Fibroblast of villous mesenchyme (primary cell): ENCODE data around the gene PPP4R3B. TPM values are rescaled to one million over a fixed set of nuclear protein-coding genes. Genes with fewer than 3 reads are reported as not detected.
A peak's percentile ranks its signal among the peaks of the same experiment; 100 is the strongest.
"Not testable (repeated sequence)": the region's sequence is repeated elsewhere in the genome, so short reads cannot be mapped to it uniquely, and the experiment has no call there.

ENCODE experiments used
- DNase-seq: peaks from one replicate; pipeline ENCODE4 v3.0.0-alpha.2; 2010; ENCODE audit warnings: low read depth
- H3K4me3 ChIP-seq: 2 replicates; pipeline ENCODE4 v1.5.1; 2011; ENCODE audit warnings: low read depth, mild to moderate bottlenecking, low read length
- total RNA-seq: library from RNA; depleted of rRNA; stranded (reverse); fragments of >200 nt; gene quantifications from 2 replicates; pipeline ENCODE4 v1.2.3, GENCODE V29; 2012
- TF ChIP-seq, protein P1 (sequence below): IDR thresholded peaks from 2 replicates; pipeline ENCODE4 v1.5.1; 2012; ENCODE audit warnings: low read depth, mild to moderate bottlenecking, low read length; ENCODE audit not compliant: insufficient read depth

PPP4R3B gene
- total RNA-seq, 1 donor = 47.5 TPM

DNA sequence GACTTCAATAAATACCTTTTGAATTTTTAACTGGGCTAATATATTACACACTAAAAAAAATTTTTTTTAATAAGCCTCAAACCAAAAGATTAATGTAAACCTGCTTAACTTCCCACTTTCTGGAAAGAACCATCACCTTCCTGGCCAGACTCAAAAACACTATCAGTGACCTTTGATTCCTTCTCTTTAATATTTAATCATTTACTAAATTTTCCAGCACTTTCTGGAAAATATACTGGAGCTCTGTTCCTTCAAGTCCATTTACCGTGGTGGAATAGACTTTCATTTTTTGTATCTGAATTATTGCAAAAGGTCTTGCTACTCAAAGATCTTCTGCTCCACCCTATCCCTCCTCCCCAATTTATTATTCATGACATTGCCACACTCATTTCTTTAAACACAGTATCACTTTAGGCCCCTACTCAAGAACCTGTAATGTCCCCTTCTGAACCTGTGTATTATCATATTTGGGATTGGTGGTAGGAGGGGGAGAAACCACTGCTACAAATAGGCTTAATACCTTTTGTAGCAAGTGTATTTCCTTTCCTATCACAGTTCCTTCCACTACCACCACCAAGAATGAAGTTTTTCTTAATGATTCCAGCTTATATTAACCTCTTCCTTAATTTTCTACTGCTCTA is 7.4 kb downstream of the PPP4R3B start:
- DNase-seq = no peak
- H3K4me3 ChIP-seq = no peak overlapping the region
- TF ChIP-seq, protein P1, sequence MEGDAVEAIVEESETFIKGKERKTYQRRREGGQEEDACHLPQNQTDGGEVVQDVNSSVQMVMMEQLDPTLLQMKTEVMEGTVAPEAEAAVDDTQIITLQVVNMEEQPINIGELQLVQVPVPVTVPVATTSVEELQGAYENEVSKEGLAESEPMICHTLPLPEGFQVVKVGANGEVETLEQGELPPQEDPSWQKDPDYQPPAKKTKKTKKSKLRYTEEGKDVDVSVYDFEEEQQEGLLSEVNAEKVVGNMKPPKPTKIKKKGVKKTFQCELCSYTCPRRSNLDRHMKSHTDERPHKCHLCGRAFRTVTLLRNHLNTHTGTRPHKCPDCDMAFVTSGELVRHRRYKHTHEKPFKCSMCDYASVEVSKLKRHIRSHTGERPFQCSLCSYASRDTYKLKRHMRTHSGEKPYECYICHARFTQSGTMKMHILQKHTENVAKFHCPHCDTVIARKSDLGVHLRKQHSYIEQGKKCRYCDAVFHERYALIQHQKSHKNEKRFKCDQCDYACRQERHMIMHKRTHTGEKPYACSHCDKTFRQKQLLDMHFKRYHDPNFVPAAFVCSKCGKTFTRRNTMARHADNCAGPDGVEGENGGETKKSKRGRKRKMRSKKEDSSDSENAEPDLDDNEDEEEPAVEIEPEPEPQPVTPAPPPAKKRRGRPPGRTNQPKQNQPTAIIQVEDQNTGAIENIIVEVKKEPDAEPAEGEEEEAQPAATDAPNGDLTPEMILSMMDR = no peak

DNA sequence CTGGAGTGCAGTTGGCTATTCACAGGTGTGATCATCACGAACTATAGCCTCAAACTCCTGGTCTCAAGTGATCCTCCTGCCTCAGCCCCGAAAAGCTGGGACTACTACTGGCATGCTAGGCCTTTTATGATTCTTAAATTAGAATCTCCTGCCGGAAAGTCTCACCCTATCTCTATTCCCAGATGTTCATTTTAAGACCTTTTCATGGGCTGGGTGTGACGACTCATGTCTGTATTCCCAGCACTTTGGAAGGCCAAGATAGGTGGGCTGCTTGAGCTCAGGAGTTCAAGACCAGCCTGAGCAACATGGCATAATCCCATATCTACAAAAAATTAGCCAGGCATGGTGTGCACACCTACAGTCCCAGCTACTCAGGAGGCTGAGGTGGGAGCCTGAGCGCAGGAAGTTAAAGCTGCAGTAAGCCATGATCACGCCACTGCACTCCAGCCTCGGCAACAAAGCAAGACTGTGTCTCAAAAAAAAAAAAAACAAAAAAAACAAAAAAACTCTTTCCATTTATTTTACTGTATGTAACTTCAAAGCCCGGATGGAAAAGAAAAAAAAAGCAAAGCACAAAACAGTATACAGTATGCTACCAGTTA is 8.1 kb downstream of the PPP4R3B start:
- H3K4me3 ChIP-seq = no peak overlapping the region
- TF ChIP-seq, protein P1 = no peak
- no peak for DNase-seq

DNA sequence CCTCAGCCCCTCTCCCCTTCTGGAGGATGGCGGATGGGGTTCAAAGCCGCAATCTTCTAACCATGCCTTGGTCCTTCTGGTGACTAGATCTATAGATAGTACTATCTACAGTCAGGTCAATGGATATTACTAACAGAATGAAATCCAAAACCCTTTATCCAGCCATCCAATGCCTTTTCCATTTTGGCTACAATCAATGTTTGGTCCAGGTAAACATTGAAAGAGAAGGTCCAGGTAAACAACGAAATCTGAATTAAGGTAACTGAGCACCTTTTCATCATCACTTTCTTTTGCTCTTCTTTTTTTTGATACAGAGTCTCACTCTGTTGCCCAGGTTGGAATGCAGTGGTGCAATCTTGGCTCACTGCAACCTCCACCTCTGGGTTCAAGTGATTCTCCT is 9.7 kb downstream of the PPP4R3B start:
- no peak for DNase-seq
- TF ChIP-seq, protein P1 = no peak
- H3K4me3 ChIP-seq = no peak overlapping the region

DNA sequence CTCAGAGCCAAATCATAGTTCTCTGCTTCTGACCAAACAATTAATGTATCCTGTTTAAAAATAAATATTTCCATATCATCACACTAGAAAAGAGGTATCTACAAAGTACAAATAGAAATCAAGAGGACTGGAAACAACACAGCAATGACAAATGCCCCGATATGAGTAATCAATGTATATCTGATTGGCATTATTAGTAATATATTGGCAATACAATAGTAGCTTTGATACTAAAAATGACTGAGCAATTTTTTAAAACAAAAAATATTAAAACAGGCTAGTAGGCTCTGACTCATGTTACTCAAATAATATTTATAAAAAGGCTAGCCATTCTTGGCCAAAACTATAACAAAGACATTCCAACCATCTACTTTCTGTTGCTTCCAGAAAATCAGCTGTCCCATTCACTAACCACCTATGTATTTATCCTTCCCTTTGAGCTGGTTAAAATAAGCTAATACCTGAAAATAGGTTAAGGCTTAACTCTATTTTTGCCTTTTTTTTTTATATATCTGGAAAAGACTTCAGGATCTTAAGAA is 13.3 kb downstream of the PPP4R3B start:
- TF ChIP-seq, protein P1 = no peak
- H3K4me3 ChIP-seq = no peak overlapping the region
- peak; percentile 40 for DNase-seq

DNA sequence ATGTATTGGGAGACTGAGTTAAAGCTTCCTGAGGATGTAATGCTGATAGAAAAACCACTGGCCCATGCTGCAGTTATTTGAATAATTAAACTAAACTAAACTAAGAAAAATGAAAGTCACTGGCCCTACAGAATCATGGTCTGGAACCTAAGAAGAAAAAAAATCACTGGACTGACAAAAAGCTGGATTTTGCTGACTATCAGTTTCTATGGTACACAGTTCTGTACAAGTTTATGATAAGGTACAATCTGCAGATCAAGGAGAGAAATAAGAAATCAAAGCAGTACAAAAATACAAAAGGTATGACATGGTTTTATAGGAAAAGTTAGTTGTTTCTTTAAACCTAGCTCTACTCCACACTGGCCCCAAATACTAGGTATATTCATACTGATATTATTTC is 15.6 kb downstream of the PPP4R3B start:
- H3K4me3 ChIP-seq = no peak overlapping the region
- TF ChIP-seq, protein P1 = no peak
- no peak for DNase-seq

DNA sequence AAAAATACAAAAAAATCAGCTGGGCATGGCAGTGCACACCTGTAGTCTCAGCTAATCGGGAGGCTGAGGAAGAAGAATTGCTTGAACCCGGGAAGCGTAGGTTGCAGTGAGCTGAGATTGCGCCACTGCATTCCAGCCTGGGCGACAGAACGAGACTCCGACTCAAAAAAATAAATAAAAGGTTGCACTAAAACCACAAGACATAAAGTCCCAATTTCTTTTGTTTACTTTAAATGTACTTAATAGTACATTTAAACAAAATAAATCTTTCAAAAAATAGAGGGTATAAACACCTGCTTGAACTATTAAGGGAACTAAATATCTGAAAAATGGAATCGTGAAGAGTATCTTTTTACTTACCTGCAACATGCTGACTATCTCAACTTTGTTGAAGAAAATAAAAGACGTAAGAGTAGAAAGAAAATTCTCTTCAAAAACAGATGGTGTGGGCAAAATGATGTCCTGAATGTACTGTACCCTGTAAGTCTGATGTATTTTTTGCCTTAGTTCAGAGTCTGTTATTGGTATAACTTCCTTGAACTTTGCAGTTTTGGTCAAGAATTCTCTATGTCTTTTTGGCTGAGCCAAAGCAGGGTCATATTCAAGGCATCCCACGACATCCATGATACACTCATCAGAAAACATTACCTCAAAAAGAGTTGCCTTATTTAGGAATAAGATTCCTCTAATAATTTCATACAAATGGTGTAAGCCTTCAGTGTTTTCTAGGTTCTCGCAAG is 19.2 kb downstream of the PPP4R3B start:
- DNase-seq = peak; percentile 56
- TF ChIP-seq, protein P1 = no peak

DNA sequence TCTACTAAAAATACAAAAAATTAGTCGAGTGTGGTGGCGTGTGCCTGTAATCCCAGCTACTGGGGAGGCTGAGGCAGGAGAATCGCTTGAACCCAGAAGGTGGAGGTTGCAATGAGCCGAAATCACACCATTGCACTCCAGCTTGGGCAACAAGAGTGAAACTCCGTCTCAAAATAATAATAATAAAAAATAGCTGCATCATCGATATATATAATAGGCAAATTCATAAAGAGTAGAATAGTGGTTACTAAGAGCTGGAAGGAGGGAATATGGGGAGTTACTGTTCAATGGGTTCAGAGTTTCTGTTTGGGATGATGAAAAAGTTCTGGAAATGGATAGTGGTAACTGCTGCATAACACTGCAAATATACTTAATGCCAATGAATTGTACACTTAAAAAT is 20.6 kb downstream of the PPP4R3B start:
- not testable (repeated sequence) for DNase-seq, H3K4me3 ChIP-seq

More for the DNA sequence above, 19.2 kb downstream of the PPP4R3B start:
- H3K4me3 ChIP-seq = no peak overlapping the region
